OCI-LY1 (cell line): ENCODE measurements around the gene CRNN.

Experiments
- H2AFZ ChIP-seq: fragments of 200-600 bp; sonication (generic), shearing (Covaris generic); 2 replicates; pipeline ENCODE4 v1.6.0; 2014; ENCODE audit warnings: antibody characterized with exemption, mild to moderate bottlenecking, low read length
- H3F3A ChIP-seq: fragments of 200-600 bp; sonication (generic), shearing (Covaris generic); 2 replicates; pipeline ENCODE4 v1.6.0; 2014; ENCODE audit warnings: mild to moderate bottlenecking, antibody characterized with exemption, low read length, moderate library complexity; ENCODE audit not compliant: insufficient read depth
- H3K27ac ChIP-seq: fragments of 200-600 bp; sonication (generic); 2 replicates; pipeline ENCODE4 v1.5.1; 2014; ENCODE audit warnings: low read length, mixed run types, mild to moderate bottlenecking, low read depth; ENCODE audit not compliant: poor library complexity, severe bottlenecking
- H3K27me3 ChIP-seq: fragments of 200-600 bp; sonication (generic); 2 replicates; pipeline ENCODE4 v1.6.0; 2014; ENCODE audit warnings: antibody characterized with exemption, mild to moderate bottlenecking, low read length, moderate library complexity; ENCODE audit not compliant: insufficient read depth
- H3K36me3 ChIP-seq: fragments of 200-600 bp; sonication (generic); 2 replicates; pipeline ENCODE4 v1.6.1; 2014; ENCODE audit warnings: mild to moderate bottlenecking, antibody characterized with exemption, low read length, moderate library complexity, mixed read lengths; ENCODE audit not compliant: insufficient read depth
- H3K4me1 ChIP-seq: fragments of 200-600 bp; sonication (generic); 2 replicates; pipeline ENCODE4 v1.5.1; 2014; ENCODE audit warnings: mild to moderate bottlenecking, low read length, moderate library complexity; ENCODE audit not compliant: insufficient read depth, severe bottlenecking
- H3K4me2 ChIP-seq: fragments of 200-600 bp; sonication (generic), shearing (Covaris generic); 2 replicates; pipeline ENCODE4 v1.6.1; 2014; ENCODE audit warnings: low read length
- H3K4me3 ChIP-seq: fragments of 200-600 bp; sonication (generic); 2 replicates; pipeline ENCODE4 v1.5.1; 2014; ENCODE audit warnings: low read length, low read depth, mild to moderate bottlenecking, mixed read lengths; ENCODE audit not compliant: poor library complexity, severe bottlenecking
- H3K79me2 ChIP-seq: fragments of 200-600 bp; shearing (Covaris generic); 2 replicates; pipeline ENCODE4 v1.6.1; 2016; ENCODE audit warnings: mixed run types, low read length, mixed read lengths; ENCODE audit not compliant: insufficient read depth
- H3K9ac ChIP-seq: fragments of 200-600 bp; sonication (generic), shearing (Covaris generic); 2 replicates; pipeline ENCODE4 v1.6.1; 2014; ENCODE audit warnings: mild to moderate bottlenecking, low read length, mixed read lengths
- H3K9me2 ChIP-seq: fragments of 200-600 bp; sonication (generic), shearing (Covaris generic); 2 replicates; pipeline ENCODE4 v1.6.1; 2014; ENCODE audit warnings: low read depth, mild to moderate bottlenecking, low read length, mixed read lengths
- H3K9me3 ChIP-seq: fragments of 200-600 bp; shearing (Covaris generic); 2 replicates; pipeline ENCODE4 v1.6.1; 2014; ENCODE audit warnings: low read length, mixed read lengths
- H4K20me1 ChIP-seq: fragments of 200-600 bp; sonication (generic), shearing (Covaris generic); 2 replicates; pipeline ENCODE4 v1.6.0; 2016; ENCODE audit warnings: mild to moderate bottlenecking, low read length; ENCODE audit not compliant: insufficient read depth
- EZH2 ChIP-seq: fragments of 200-600 bp; sonication (generic), shearing (Covaris generic); IDR thresholded peaks from 2 replicates; pipeline ENCODE4 v1.8.0; 2017; ENCODE audit warnings: borderline replicate concordance, mixed run types, mild to moderate bottlenecking, antibody characterized with exemption, low read length, moderate library complexity, mixed read lengths
- TF ChIP-seq, protein P1 (sequence below): fragments of 200-600 bp; sonication (generic), shearing (Covaris generic); IDR thresholded peaks from 2 replicates; pipeline ENCODE4 v1.5.1; 2017; ENCODE audit warnings: mild to moderate bottlenecking, antibody characterized with exemption, low read length, moderate library complexity, mixed read lengths

Gene CRNN

GRCh38 chr1:152457561-152457960 lies 43.5 kb upstream of the CRNN start:
- Histone ChIP-seq H3K4me2 (no peak overlapping the region), H3K4me1 (peaks cover 10% of the 10 kb centered on the region), H3K79me2 (no peaks in the 10 kb centered on the region), H3K4me3 (no peak overlapping the region), H3F3A (no peaks in the 10 kb centered on the region), H4K20me1 (no peaks in the 10 kb centered on the region), H3K9me2 (no peaks in the 10 kb centered on the region), H3K36me3 (no peaks in the 10 kb centered on the region), H3K9me3 (no peaks in the 10 kb centered on the region), H3K9ac (no peak overlapping the region), H3K27me3 (no peaks in the 10 kb centered on the region), H3K27ac (no peak overlapping the region), H2AFZ (no peak overlapping the region)
- TF ChIP-seq, protein P1, sequence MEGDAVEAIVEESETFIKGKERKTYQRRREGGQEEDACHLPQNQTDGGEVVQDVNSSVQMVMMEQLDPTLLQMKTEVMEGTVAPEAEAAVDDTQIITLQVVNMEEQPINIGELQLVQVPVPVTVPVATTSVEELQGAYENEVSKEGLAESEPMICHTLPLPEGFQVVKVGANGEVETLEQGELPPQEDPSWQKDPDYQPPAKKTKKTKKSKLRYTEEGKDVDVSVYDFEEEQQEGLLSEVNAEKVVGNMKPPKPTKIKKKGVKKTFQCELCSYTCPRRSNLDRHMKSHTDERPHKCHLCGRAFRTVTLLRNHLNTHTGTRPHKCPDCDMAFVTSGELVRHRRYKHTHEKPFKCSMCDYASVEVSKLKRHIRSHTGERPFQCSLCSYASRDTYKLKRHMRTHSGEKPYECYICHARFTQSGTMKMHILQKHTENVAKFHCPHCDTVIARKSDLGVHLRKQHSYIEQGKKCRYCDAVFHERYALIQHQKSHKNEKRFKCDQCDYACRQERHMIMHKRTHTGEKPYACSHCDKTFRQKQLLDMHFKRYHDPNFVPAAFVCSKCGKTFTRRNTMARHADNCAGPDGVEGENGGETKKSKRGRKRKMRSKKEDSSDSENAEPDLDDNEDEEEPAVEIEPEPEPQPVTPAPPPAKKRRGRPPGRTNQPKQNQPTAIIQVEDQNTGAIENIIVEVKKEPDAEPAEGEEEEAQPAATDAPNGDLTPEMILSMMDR: no peak
- TF ChIP-seq EZH2: no peak

DNA sequence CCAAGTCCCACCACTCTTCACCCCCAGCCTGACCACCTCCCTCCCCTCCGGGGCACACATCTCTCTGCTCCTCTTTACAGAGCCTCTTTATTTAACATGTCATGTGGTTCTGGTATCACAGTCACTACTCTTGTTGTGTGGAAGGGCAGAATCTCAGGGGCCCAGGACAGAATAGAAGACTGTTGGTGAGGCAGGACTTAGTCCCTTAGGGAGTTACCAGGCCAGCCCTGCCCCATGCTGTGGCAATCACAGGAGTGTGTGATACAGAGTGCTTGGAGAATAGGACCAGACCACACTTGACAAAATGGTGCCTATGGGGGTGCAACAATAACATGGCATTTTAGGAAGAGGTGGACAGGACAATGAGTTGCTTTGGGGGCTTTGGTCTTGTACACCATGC lies 43.0 kb upstream of the CRNN start:
- no peaks in the 10 kb centered on the region for H3F3A ChIP-seq
- H3K36me3 ChIP-seq: no peaks in the 10 kb centered on the region
- TF ChIP-seq EZH2: no peak
- TF ChIP-seq, protein P1: no peak
- H4K20me1 ChIP-seq: no peaks in the 10 kb centered on the region
- no peak overlapping the region for H2AFZ ChIP-seq
- H3K27me3 ChIP-seq: no peaks in the 10 kb centered on the region
- H3K4me3 ChIP-seq: no peak overlapping the region
- H3K79me2 ChIP-seq: no peaks in the 10 kb centered on the region
- H3K9me3 ChIP-seq: no peaks in the 10 kb centered on the region
- no peak overlapping the region for H3K27ac ChIP-seq
- no peak overlapping the region for H3K4me2 ChIP-seq
- no peak overlapping the region for H3K9ac ChIP-seq
- H3K9me2 ChIP-seq: no peaks in the 10 kb centered on the region
- H3K4me1 ChIP-seq: peaks cover 10% of the 10 kb centered on the region

DNA sequence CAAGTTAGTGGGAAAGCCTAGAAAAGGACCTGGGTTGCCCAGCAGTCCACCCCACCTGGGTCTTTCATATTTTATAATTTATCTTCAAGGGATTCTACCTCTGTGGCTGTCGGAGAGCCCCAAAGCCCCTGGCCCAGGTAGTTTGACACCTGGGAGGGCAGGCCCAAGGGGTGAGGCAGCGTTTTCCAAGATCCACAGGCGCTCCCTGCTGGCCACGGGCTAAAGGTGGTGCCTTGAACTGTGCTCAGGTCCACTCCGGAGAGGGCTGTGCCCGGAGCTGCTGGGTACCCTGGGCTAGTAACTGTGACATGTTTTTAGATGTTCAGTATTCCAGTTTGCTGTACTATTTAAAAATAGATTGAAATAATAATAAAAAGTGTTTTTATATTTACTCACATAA lies 37.2 kb upstream of the CRNN start:
- Histone ChIP-seq H2AFZ (no peak overlapping the region), H3K79me2 (no peaks in the 10 kb centered on the region), H3K27me3 (no peaks in the 10 kb centered on the region)

More for the DNA sequence above, 37.2 kb upstream of the CRNN start:
- H3K4me2 ChIP-seq: no peak overlapping the region
- H3K27ac ChIP-seq: no peak overlapping the region
- no peaks in the 10 kb centered on the region for H3F3A ChIP-seq
- no peak overlapping the region for H3K9ac ChIP-seq
- no peaks in the 10 kb centered on the region for H3K9me3 ChIP-seq
- no peak overlapping the region for H3K4me3 ChIP-seq
- TF ChIP-seq, protein P1: no peak
- no peak for TF ChIP-seq EZH2
- no peaks in the 10 kb centered on the region for H3K9me2 ChIP-seq
- H3K36me3 ChIP-seq: no peaks in the 10 kb centered on the region
- H3K4me1 ChIP-seq: no peaks in the 10 kb centered on the region
- H4K20me1 ChIP-seq: no peaks in the 10 kb centered on the region
